ENCODE results near the gene NDOR1. TPM values are rescaled to one million over a fixed set of nuclear protein-coding genes. Genes with fewer than 3 reads are reported as not detected.
A peak's percentile ranks its signal among the peaks of the same experiment; 100 is the strongest.

NDOR1 gene
- total and polyA plus RNA-seq, 2 of the 8 experiments (the other 6 are each of a cell fraction or from before 2014, with no cell fraction given), result 25.7 to 32.3 TPM

- H3K9me3 ChIP-seq (ENCODE audit: insufficient read depth in 2 of 2, low read depth in 1 of 2, low read length in 1 of 2), result no peaks in the 10 kb centered on the region
- CTCF ChIA-PET (ENCODE audit: partially characterized antibody), result interaction anchor here (0.6 to 4.3 kb wide), 14 partner anchors 11 to 487 kb away, joined by 3 to 29 read pairs (median 4); partner anchors contain the start of genes ANAPC2, RNF224 and SSNA1
- H3K18ac ChIP-seq (ENCODE audit: extremely low read depth, low read length), result no peak overlapping the region
- H4K5ac ChIP-seq (ENCODE audit: insufficient read length, low read depth, low read length), result no peak overlapping the region
- no peak overlapping the region for H3K23ac ChIP-seq (ENCODE audit: insufficient read length)
- no peak overlapping the region for H2BK120ac ChIP-seq (replicated peaks; ENCODE audit: low read depth, low read length)
- POLR2A ChIA-PET (ENCODE audit: partially characterized antibody), result interaction anchor here (0.7 to 3.3 kb wide), 7 partner anchors 13 to 71 kb away, joined by 3 to 14 read pairs (median 4); partner anchors contain the start of genes ANAPC2 and SSNA1
- H3K27ac ChIP-seq (ENCODE audit: low read depth, low read length), result no peak overlapping the region
- H3K9ac ChIP-seq (replicated peaks in 1 of 4; ENCODE audit: extremely low read depth in 1 of 4, low read depth in 3 of 4, low read length in 3 of 4), result no peak overlapping the region
- WGBS, 2 experiments (ENCODE audit: extremely low coverage in 1 of 2, insufficient coverage in 1 of 2, insufficient read length in 1 of 2, insufficient replicate concordance in 2 of 2, low coverage in 1 of 2, low lambda C conversion rate in 2 of 2, missing lambda C conversion rate in 1 of 2), result 69% methylated on average over 10 of the region's 14 CpGs; no CpG with 5 or more reads in 1 of the 2 experiments
- H3K79me2 ChIP-seq (ENCODE audit: control insufficient read depth in 1 of 2, insufficient read depth in 2 of 2, low read length in 2 of 2), result no peaks in the 10 kb centered on the region
- peaks cover 36 to 69% (median 58%) of the 10 kb centered on the region in 4 experiments for H3K27me3 ChIP-seq (replicated peaks in 1 of 4; ENCODE audit: control insufficient read depth in 3 of 4, extremely low read depth in 1 of 4, insufficient read depth in 3 of 4, low read length in 3 of 4)
- H3K4ac ChIP-seq (replicated peaks; ENCODE audit: insufficient read length, low read depth, low read length), result no peak overlapping the region
- H2AK5ac ChIP-seq (ENCODE audit: low read depth, low read length), result no peak overlapping the region
- no peaks in the 10 kb centered on the region; a peak in 1 of 8 replicates for H3K36me3 ChIP-seq (ENCODE audit: control insufficient read depth in 2 of 4, insufficient read depth in 4 of 4, low read length in 3 of 4)
- H3K4me1 ChIP-seq (replicated peaks in 1 of 4; ENCODE audit: control insufficient read depth in 3 of 4, insufficient read depth in 4 of 4, low read length in 3 of 4), result peaks cover 0 to 24% (median 14%) of the 10 kb centered on the region in 4 experiments; a peak in 6 of 7 replicates
- no peak overlapping the region for H2BK20ac ChIP-seq (ENCODE audit: low read length)
- no peaks in the 10 kb centered on the region for H3K79me1 ChIP-seq (ENCODE audit: low read depth, low read length)
- H3K23me2 ChIP-seq (ENCODE audit: low read depth, low read length), result peaks cover 15% of the 10 kb centered on the region; the same call in 1 of the 2 replicates
- peak overlapping the region; percentile 68 to 96 for H3K4me2 ChIP-seq (ENCODE audit: insufficient read depth in 1 of 2, low read depth in 2 of 2, low read length in 2 of 2)
- peaks cover 0 to 11% of the 10 kb centered on the region in 2 experiments for H4K20me1 ChIP-seq (replicated peaks in 1 of 2; ENCODE audit: control insufficient read depth in 1 of 2, insufficient read depth in 2 of 2, low read length in 2 of 2)
- FAIRE-seq, result no peak
- no peak overlapping the region for H3K56ac ChIP-seq (replicated peaks; ENCODE audit: insufficient read length, low read depth, low read length)
- no peak overlapping the region for H3K14ac ChIP-seq (ENCODE audit: insufficient read length)
- H2BK12ac ChIP-seq (ENCODE audit: low read depth, low read length), result 0 out of 2 replicates have a peak overlapping the region, but pooled peaks have one; percentile 23
- H4K8ac ChIP-seq (ENCODE audit: extremely low read depth, insufficient read depth, low read length), result no peak overlapping the region
- H3K4me3 ChIP-seq (ENCODE audit: extremely low read depth in 1 of 4, insufficient read depth in 2 of 4, low read depth in 3 of 4, low read length in 4 of 4), result peak overlapping the region in 1 of 4 experiments; percentile 65; a peak in 1 of 8 replicates
- H2BK15ac ChIP-seq (ENCODE audit: low read length), result peak overlapping the region; percentile 88; the same call in 1 of the 2 replicates
- no peak overlapping the region for H2AFZ ChIP-seq (ENCODE audit: low read length)
- DNase-seq (ENCODE audit: low read depth in 1 of 2, low spot score in 2 of 2), result no peak
- no peak overlapping the region for H2BK5ac ChIP-seq (ENCODE audit: low read depth, low read length)
- no peak overlapping the region for H4K91ac ChIP-seq (replicated peaks; ENCODE audit: insufficient read length, low read length)
- no peak for TF ChIP-seq RAD21 (IDR thresholded peaks at IDR 0.05 in 1 of 2, conservative IDR thresholded peaks at IDR 0.05 in 1 of 2; ENCODE audit: low read depth in 2 of 2, low read length in 2 of 2)
- TF ChIP-seq CBX5 (IDR thresholded peaks at IDR 0.05; ENCODE audit: low read depth, low read length), result no peak
- TF ChIP-seq SRF (IDR thresholded peaks at IDR 0.05; ENCODE audit: low read depth, low read length), result no peak
- no peak for TF ChIP-seq MAFK (IDR thresholded peaks at IDR 0.05; ENCODE audit: low read depth, low read length)
- TF ChIP-seq HDAC2 (IDR thresholded peaks at IDR 0.05; ENCODE audit: borderline replicate concordance in 1 of 2, low read depth in 2 of 2, low read length in 2 of 2), result no peak
- TF ChIP-seq TCF12 (IDR thresholded peaks at IDR 0.05; ENCODE audit: low read depth, low read length), result no peak
- no peak for TF ChIP-seq POU5F1 (IDR thresholded peaks at IDR 0.05; ENCODE audit: low read depth, low read length)
- no peak for TF ChIP-seq KDM5A (IDR thresholded peaks at IDR 0.05; ENCODE audit: low read length)
- TF ChIP-seq MAX (IDR thresholded peaks at IDR 0.05), result no peak
- TF ChIP-seq SP1 (IDR thresholded peaks at IDR 0.05; ENCODE audit: low read depth, low read length), result no peak
- TF ChIP-seq POLR2A (IDR thresholded peaks at IDR 0.05; ENCODE audit: control extremely low read depth in 1 of 2, low read depth in 2 of 2, low read length in 2 of 2), result no peak
- TF ChIP-seq JUND (IDR thresholded peaks at IDR 0.05; ENCODE audit: low read length), result no peak
- TF ChIP-seq TEAD4 (IDR thresholded peaks at IDR 0.05; ENCODE audit: low read depth, low read length), result no peak
These were observed 34.9 kb upstream of the NDOR1 start for GRCh38 chr9:137170486-137171148.

Data from H1 (cell line).